ENCODE data around the gene CACNB1.
"Not testable (repeated sequence)": the region's sequence is repeated elsewhere in the genome, so short reads cannot be mapped to it uniquely, and the experiment has no call there.

The CACNB1 gene

DNA sequence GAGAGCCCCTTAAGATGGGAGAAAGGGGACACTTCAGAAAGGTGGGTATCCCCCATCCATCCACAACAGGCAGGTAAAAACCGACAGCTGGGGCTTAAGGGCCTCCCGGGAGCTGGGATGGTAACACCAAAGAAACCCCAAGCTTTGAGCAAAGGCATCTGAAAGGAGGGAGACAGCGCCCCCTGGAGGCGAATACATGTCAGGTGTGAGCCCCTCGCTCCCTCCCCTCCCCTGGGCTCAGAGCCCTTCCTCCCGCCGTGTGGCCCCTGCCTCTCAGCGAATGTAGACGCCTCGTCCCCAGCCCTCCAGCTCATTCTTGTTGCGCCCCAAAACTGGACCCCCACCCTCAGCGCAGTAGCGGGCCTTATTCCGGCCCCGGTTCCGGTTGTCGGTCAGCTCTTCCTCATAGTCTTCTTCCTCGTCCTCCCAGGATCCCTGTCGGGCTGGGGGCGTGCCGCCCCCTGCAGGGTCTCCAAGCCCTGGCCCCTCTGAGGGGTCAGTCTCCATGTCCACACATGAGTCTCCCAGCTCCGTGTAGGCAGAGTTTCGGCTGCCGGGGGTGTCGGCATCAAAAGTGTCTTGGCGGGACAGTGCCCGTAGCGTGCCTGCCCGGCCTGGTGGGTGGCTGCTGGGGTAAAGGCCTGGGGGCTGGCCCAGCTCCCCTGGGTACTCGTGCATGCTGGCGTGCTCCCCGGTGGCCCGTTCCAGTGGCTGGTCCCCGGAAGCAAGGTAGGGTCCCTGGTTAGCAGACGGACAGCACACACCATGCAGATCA is 22.4 kb downstream of the CACNB1 start:
- DNase-seq (ENCODE audit: low read depth) = peak; percentile 47

GRCh38 chr17:39173526-39174274 is 23.8 kb downstream of the CACNB1 start:
- no peak for DNase-seq (ENCODE audit: low read depth)

GRCh38 chr17:39173080-39173479 is 24.4 kb downstream of the CACNB1 start:
- DNase-seq (ENCODE audit: low read depth) = no peak

DNA sequence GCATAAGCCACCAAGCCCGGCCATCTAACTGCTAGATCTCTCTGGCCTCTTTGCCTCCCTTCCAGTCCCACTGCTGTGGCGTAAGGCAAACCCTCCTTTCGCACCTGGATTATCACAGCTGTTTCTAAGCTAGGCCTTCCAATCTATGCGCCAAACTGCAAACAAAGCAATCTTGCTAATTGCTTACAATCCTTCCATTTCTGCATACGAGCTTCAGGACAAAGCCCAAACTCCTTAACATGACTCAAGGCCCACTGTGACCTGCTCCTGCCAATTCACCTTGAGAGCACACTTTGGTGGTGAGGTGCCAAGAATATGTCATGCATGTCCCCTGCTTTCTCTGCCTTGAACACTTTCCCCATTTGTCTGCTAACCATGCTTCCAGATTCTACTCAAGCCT is 25.5 kb downstream of the CACNB1 start:
- no peak for DNase-seq (ENCODE audit: low read depth)

DNA sequence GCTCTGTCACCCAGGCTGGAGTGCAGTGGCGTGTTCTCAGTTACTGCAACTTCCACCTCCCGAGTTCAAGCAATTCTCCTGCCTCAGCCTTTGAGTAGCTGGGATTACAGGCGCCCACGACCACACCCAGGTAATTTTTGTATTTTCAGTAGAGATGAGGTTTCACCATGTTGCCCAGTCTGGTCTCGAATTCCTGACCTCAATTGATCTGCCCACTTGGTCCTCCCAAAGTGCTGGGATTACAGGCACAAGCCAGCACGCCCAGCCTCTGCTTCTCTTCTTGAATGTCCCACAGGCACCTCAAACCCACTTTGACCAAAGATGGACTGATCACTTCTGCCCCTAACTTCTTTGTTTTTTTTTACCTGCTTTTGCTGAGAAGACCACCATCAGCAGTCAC is 26.9 kb downstream of the CACNB1 start:
- no peak for DNase-seq (ENCODE audit: low read depth)

- no peak for DNase-seq (ENCODE audit: low read depth)
Observed at GRCh38 chr17:39170109-39170508, 27.4 kb downstream of the CACNB1 start.

DNA sequence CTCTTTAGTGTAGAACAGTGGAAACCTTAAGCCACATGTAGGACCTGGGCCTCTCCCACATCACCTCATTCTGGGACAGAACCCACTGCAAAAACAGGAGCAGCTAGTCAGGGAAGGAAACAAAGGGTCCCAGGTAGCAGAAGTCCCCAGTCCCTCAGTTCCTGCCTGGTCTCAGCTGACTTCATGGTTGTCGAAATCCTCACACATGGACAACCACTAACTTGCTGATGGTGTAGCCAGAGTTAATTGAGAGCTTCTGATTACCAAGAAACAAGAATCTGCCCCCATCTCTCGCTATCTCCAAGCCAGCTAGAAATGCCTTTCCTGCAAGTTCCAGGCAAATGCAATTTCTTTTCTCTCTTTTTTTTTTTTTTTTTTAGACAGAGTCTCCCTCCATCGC is 28.0 kb downstream of the CACNB1 start:
- no peak for DNase-seq (ENCODE audit: low read depth)

DNA sequence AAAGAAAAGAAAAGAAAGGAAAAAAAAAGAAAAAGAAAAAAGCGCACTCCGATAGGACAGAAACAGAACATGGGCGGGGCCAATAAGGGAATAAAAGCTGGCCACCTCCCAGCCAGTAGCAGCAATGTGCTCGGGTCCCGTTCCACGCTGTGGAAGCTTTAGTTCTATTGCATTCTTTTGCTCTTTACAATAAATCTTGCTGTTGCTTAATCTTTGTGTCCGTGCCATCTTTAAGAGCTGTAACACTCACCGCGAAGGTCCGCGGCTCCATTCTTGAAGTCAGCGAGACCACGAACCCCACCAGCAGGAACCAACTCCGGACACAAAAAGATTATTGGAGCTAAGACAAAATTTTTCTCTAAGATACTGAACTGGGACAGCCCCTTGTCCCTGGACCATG is 28.4 kb downstream of the CACNB1 start:
- DNase-seq (ENCODE audit: low read depth) = no peak

GRCh38 chr17:39168503-39168902 is 29.0 kb downstream of the CACNB1 start:
- not testable (repeated sequence) for DNase-seq (ENCODE audit: low read depth)

DNA sequence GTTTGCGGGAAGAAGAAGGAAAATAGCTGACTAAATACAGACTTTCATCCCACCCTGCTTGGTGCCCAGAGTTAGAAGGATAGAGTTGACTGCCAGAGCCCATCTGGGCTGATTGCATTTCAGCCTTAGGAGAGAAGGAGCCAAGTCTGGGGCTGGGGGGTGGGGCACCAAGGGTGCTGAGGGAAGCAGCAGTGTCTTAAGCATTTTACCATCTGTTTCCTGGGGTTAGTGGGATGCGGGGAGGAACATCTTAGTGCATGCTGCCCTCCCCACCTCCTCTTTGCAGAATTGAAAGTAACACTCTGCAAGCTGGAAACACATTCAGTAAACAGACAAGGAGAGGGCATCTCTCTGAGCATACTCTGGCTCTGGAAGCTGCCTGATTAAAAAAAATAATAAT is 30.0 kb downstream of the CACNB1 start:
- DNase-seq (ENCODE audit: low read depth) = no peak

- no peak for DNase-seq (ENCODE audit: low read depth)
Observed at GRCh38 chr17:39166437-39167335, 30.8 kb downstream of the CACNB1 start.

DNA sequence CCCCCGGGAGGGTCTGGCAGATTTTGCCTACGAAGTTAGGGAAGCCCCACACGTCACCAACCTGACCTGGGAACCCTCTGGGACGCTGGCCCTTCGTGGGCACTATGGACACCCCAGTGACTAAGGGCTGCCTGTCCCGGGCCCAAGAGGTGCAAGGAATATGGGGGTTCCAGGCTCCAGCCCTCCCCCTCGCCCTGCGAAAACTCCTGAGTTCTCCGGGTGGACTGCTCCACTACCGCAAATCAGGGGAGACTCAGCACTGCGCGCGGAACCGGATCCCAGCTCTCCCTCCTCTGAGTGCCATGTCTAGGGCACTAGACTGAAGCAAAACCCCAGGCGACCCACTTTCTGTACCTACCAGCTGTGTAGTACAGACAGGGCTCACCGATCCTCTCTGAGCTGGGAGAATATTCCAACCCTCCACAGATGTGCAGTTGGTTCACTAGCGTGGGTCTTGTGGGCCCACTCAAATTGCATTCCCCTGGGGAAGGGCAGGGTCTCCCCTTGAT is 31.6 kb downstream of the CACNB1 start, which contains the start of gene ARL5C:
ARL5C (minus strand) TSS at position 321 of the 509 bp plus-strand sequence. CDS start 401 bp downstream, outside the sequence.
- DNase-seq (ENCODE audit: low read depth) = no peak

GRCh38 chr17:39165178-39165840 is 32.2 kb downstream of the CACNB1 start:
- no peak for DNase-seq (ENCODE audit: low read depth)

- DNase-seq (ENCODE audit: low read depth) = peak; percentile 62
Observed at GRCh38 chr17:39164675-39165143, 32.8 kb downstream of the CACNB1 start.

DNA sequence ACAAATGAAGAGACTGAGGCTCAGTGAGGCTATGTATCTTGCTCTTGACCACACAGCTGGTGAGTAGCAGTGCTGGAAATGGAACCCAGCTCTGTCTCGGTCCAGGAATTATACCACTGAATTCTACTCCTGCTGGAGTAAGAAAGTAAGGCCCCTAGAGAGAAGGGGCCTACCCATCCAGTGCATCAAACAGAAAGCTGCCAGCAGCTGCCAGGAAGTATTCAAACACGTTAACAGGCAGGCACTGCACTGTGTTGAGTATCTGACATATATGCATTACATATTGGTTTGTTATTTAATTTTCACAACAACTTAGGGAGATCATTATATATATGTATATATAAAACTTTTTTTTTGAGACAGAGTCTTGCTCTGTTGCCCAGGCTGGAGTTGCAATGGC is 35.5 kb downstream of the CACNB1 start:
- DNase-seq (ENCODE audit: low read depth) = no peak

- DNase-seq (ENCODE audit: low read depth) = no peak
Observed at GRCh38 chr17:39158623-39159022, 38.8 kb downstream of the CACNB1 start.

DNA sequence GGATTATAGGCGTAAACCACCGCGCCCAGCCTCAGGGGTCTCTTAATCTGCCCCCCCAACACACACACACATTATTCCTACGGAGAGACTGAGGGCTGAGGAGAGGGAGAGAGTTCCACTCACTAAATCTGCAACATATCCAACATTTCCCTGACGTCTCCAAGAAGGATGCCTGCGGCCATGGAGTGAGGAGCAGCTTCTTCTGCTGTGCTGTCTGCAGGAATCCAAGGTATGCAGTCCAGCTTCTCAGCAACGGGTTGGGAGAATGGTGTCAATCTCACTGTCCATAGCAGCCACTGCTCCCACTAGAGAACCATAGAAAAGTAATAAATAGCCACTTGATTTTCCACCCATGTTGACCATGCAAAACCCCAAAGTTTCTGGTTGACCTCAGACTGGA is 41.0 kb downstream of the CACNB1 start:
- no peak for DNase-seq (ENCODE audit: low read depth)

- DNase-seq (ENCODE audit: low read depth) = no peak
Observed at GRCh38 chr17:39155654-39156053, 41.8 kb downstream of the CACNB1 start.

- peak; percentile 82 for DNase-seq (ENCODE audit: low read depth)
Observed at GRCh38 chr17:39153599-39154051, 43.8 kb downstream of the CACNB1 start.

DNA sequence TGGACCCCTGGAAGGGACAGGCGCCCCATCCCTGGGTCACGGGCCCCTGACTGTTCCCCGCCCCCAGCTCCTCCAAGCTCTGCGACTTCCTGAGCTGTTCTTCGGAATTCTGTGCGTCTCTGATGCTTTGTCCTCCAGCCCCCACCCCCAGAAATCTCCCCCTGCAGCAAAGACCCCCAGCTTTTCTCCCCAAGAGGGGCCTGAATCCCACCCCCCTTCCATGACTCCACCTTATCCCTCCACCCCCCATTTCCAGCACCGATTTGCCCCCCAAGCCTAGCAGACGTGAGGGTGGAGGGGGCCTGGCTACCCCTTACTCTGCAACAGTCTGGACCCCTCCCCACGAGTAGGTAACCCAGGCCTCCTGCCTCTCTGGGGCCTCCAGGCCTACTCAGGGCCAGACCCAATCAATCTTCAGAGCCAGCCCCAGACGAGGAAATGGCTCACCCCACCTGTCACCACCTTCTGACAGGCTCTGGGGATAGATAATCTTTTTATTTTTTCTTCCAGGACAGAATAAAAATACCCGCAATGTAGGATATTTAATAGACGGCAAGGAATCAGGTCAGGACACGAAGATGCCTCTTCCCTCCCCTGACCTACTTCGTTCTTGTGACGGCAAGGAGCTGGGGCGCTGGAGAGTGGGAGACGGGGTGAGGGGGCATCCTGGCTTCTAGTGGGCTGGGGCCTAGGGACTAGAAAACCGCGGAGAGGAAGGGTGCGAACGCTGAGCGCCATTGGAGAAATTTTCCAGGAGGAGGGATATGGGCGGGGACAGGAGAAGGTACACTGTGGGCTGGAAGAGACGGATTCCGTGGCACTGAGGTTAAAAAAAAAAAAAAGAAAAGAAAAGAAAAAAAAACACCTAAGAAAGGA is 45.3 kb downstream of the CACNB1 start:
- no peak for DNase-seq (ENCODE audit: low read depth)

All from stimulated activated CD8-positive, alpha-beta memory T cell treated with anti-CD3 and anti-CD28 coated beads, Interleukin-12 subunit alpha, Interleukin-12 subunit beta, amount 100 ng/mL, for 4 hours (primary cell).